MCF 10A (cell line): ENCODE results near the gene SH2D1B. TPM values are rescaled to one million over a fixed set of nuclear protein-coding genes. Genes with fewer than 3 reads are reported as not detected.

Experiments used
- BruUV-seq: library from RNA; stranded (reverse); fragments of 400-500 nt; replicated peaks from 2 replicates; lab custom pipeline; 2021; lab: Mats Ljungman, UMichigan
- CTCF ChIA-PET: fragments of 300-600 bp; sonication (Branson Sonifier 250); formaldehyde crosslinking; extraction: SDS; loops from one replicate; lab custom pipeline; 2021; ENCODE audit warnings: antibody characterized with exemption, inconsistent platforms; lab: Yijun Ruan, JAX
- POLR2A ChIA-PET: fragments of 300-600, 350-650 bp; sonication (Branson Sonifier 250); formaldehyde crosslinking; extraction: SDS; loops from one replicate; lab custom pipeline; 2020; ENCODE audit warnings: antibody characterized with exemption, inconsistent platforms; lab: Yijun Ruan, JAX
- DNase-seq: peaks from one replicate; pipeline ENCODE4 v3.0.0-alpha.2; 2018; ENCODE audit not compliant: unreplicated experiment
- H3K27ac Mint-ChIP-seq: one replicate; pipeline ENCODE4 v1.8.0; 2022; ENCODE audit warnings: mild to moderate bottlenecking, low read depth, mixed read lengths; ENCODE audit not compliant: unreplicated experiment
- H3K27me3 Mint-ChIP-seq: one replicate; pipeline ENCODE4 v1.8.0; 2022; ENCODE audit warnings: mixed read lengths; ENCODE audit not compliant: insufficient read depth, unreplicated experiment
- H3K36me3 Mint-ChIP-seq: one replicate; pipeline ENCODE4 v1.8.0; 2022; ENCODE audit warnings: mild to moderate bottlenecking, moderate library complexity, mixed read lengths; ENCODE audit not compliant: insufficient read depth, unreplicated experiment
- H3K4me1 Mint-ChIP-seq: one replicate; pipeline ENCODE4 v1.8.0; 2022; ENCODE audit warnings: mixed read lengths; ENCODE audit not compliant: insufficient read depth, unreplicated experiment
- H3K4me3 Mint-ChIP-seq: one replicate; pipeline ENCODE4 v1.8.0; 2022; ENCODE audit warnings: mild to moderate bottlenecking, moderate library complexity, mixed read lengths; ENCODE audit not compliant: unreplicated experiment
- H3K9me3 Mint-ChIP-seq: one replicate; pipeline ENCODE4 v1.8.0; 2022; ENCODE audit warnings: mixed read lengths; ENCODE audit not compliant: unreplicated experiment
- CTCF ChIP-seq: fragments of 200-600 bp; IDR thresholded peaks from one replicate; pipeline ENCODE4 v1.8.0; 2022; ENCODE audit warnings: antibody characterized with exemption, mild to moderate bottlenecking; ENCODE audit not compliant: unreplicated experiment
- intact Hi-C: fragments of 100-400 bp; cut with micrococcal nuclease; formaldehyde crosslinking; loops from 2 replicates; pipeline ENCODE4 v1.14.1; 2022
- total RNA-seq: library from RNA; stranded (reverse); gene quantifications from 2 replicates; pipeline ENCODE4 v1.2.3, GENCODE V29; 2022

The SH2D1B gene
- total RNA-seq, 1 experiment from 2014 or later = not detected

GRCh38 chr1:162417650-162418049 is 5.7 kb upstream of the SH2D1B start:
- no peak overlapping the region for H3K27ac Mint-ChIP-seq
- TF ChIP-seq CTCF = no peak
- H3K9me3 Mint-ChIP-seq = peaks cover 12% of the 10 kb centered on the region
- BruUV-seq = no TSS peak
- peaks cover 12% of the 10 kb centered on the region for H3K4me1 Mint-ChIP-seq
- H3K27me3 Mint-ChIP-seq = no peaks in the 10 kb centered on the region
- DNase-seq = no peak
- intact Hi-C loops = no loop called here
- H3K36me3 Mint-ChIP-seq = no peaks in the 10 kb centered on the region
- POLR2A ChIA-PET = no interaction called here
- no peak overlapping the region for H3K4me3 Mint-ChIP-seq
- CTCF ChIA-PET = interaction anchor here (1.2 kb wide), 1 partner anchor 361 kb away, joined by 4 read pairs; no protein-coding TSS in a partner anchor

- no peaks in the 10 kb centered on the region for H3K27me3 Mint-ChIP-seq
- DNase-seq = no peak
- no peak overlapping the region for H3K27ac Mint-ChIP-seq
- no peaks in the 10 kb centered on the region for H3K36me3 Mint-ChIP-seq
- POLR2A ChIA-PET = no interaction called here
- no TSS peak for BruUV-seq
- no peak overlapping the region for H3K4me3 Mint-ChIP-seq
- peaks cover 12% of the 10 kb centered on the region for H3K9me3 Mint-ChIP-seq
- H3K4me1 Mint-ChIP-seq = peaks cover 16% of the 10 kb centered on the region
- intact Hi-C loops = no loop called here
- CTCF ChIA-PET = no interaction called here
- no peak for TF ChIP-seq CTCF
Measured at GRCh38 chr1:162416909-162417308, 5.0 kb upstream of the SH2D1B start.

- POLR2A ChIA-PET = no interaction called here
- Mint-ChIP-seq H3K36me3 (no peaks in the 10 kb centered on the region), H3K4me1 (peaks cover 22% of the 10 kb centered on the region), H3K27ac (no peak overlapping the region), H3K27me3 (no peaks in the 10 kb centered on the region), H3K9me3 (peaks cover 12% of the 10 kb centered on the region), H3K4me3 (no peak overlapping the region)
- BruUV-seq = no TSS peak
- CTCF ChIA-PET = no interaction called here
- no peak for TF ChIP-seq CTCF
- no peak for DNase-seq
- intact Hi-C loops = no loop called here
Measured at GRCh38 chr1:162416215-162416614, 4.3 kb upstream of the SH2D1B start.

- Mint-ChIP-seq H3K4me1 (peaks cover 20% of the 10 kb centered on the region), H3K9me3 (no peaks in the 10 kb centered on the region), H3K36me3 (no peaks in the 10 kb centered on the region), H3K4me3 (no peak overlapping the region), H3K27ac (no peak overlapping the region), H3K27me3 (no peaks in the 10 kb centered on the region)
- no peak for TF ChIP-seq CTCF
- no peak for DNase-seq
- no TSS peak for BruUV-seq
- ChIA-PET CTCF (interaction anchor here (0.6 to 3.9 kb wide), 8 partner anchors 10 to 1106 kb away, joined by 3 to 20 read pairs (median 5); partner anchors contain the start of gene C1orf226), POLR2A (no interaction called here)
- intact Hi-C loops = no loop called here
Measured at GRCh38 chr1:162407539-162407938, 4.4 kb downstream of the SH2D1B start.
